H1 (cell line): Measurements from ENCODE around the gene MPPED1.

ENCODE experiments used
- CTCF ChIP-seq, 3 experiments: IDR thresholded peaks; 1 replicate in 2 of 3; 2 replicates in 1 of 3; pipeline versions ENCODE4 v1.5.1 to v1.6.1; 2011; ENCODE audit warnings: low read length in 3 of 3, mild to moderate bottlenecking in 3 of 3, inconsistent platforms in 2 of 3, low read depth in 1 of 3, moderate library complexity in 1 of 3; ENCODE audit not compliant: insufficient read depth in 1 of 3; ENCODE audit errors: control extremely low read depth in 1 of 3
- E2F6 ChIP-seq: IDR thresholded peaks from 2 replicates; pipeline ENCODE4 v1.6.1; 2012; ENCODE audit warnings: inconsistent platforms
- EP300 ChIP-seq, 2 experiments: IDR thresholded peaks; 1 replicate in 1 of 2; 2 replicates in 1 of 2; pipeline ENCODE4 v1.6.1; 2011 to 2012; ENCODE audit warnings: low read depth in 2 of 2, low read length in 2 of 2, mild to moderate bottlenecking in 2 of 2, borderline replicate concordance in 1 of 2, inconsistent platforms in 1 of 2, moderate library complexity in 1 of 2
- EZH2 ChIP-seq: fragments of 200-600 bp; sonication (generic); IDR thresholded peaks from 2 replicates; pipeline ENCODE4 v1.7.1; 2012; ENCODE audit warnings: low read depth, mild to moderate bottlenecking, moderate library complexity, low read length, inconsistent platforms; ENCODE audit not compliant: severe bottlenecking
- JUN ChIP-seq: IDR thresholded peaks from 2 replicates; pipeline ENCODE4 v1.6.1; 2011; ENCODE audit warnings: low read depth, mild to moderate bottlenecking, improper control_type of control experiment, low read length
- KDM5A ChIP-seq: fragments of 200-600 bp; IDR thresholded peaks from 2 replicates; pipeline ENCODE4 v1.7.1; 2012; ENCODE audit warnings: mild to moderate bottlenecking, low read length, inconsistent platforms, mixed read lengths
- POLR2A ChIP-seq, 2 experiments: IDR thresholded peaks; 1 replicate in 1 of 2; 2 replicates in 1 of 2; pipeline ENCODE4 v1.6.1; 2011; ENCODE audit warnings: low read depth in 2 of 2, low read length in 2 of 2, mild to moderate bottlenecking in 2 of 2; ENCODE audit errors: control extremely low read depth in 1 of 2
- POLR2AphosphoS5 ChIP-seq: IDR thresholded peaks from 2 replicates; pipeline ENCODE4 v1.6.1; 2011; ENCODE audit warnings: low read depth, low read length
- TAF1 ChIP-seq: IDR thresholded peaks from 2 replicates; pipeline ENCODE4 v1.6.1; 2011; ENCODE audit warnings: mild to moderate bottlenecking, low read depth, low read length
- TEAD4 ChIP-seq: IDR thresholded peaks from 2 replicates; pipeline ENCODE4 v1.6.1; 2012; ENCODE audit warnings: low read depth, low read length, inconsistent platforms, mixed read lengths
- YY1 ChIP-seq: IDR thresholded peaks from 2 replicates; pipeline ENCODE4 v1.6.1; 2011; ENCODE audit warnings: low read depth, mild to moderate bottlenecking, low read length

GRCh38 chr22:43543522-43544288, 131.9 kb downstream of the MPPED1 start:
- no peak for TF ChIP-seq CTCF (IDR thresholded peaks at IDR 0.05; ENCODE audit: control extremely low read depth in 1 of 3, insufficient read depth in 1 of 3, low read depth in 1 of 3, low read length in 3 of 3)
- no peak for TF ChIP-seq POLR2A (IDR thresholded peaks at IDR 0.05; ENCODE audit: control extremely low read depth in 1 of 2, low read depth in 2 of 2, low read length in 2 of 2)
- TF ChIP-seq KDM5A = no peak
- TF ChIP-seq E2F6 = no peak
- TF ChIP-seq YY1 = no peak
- TF ChIP-seq TEAD4 = no peak
- no peak for TF ChIP-seq JUN
- TF ChIP-seq TAF1 = no peak
- no peak for TF ChIP-seq POLR2AphosphoS5
- no peak for TF ChIP-seq EZH2
- no peak for TF ChIP-seq EP300 (IDR thresholded peaks at IDR 0.05; ENCODE audit: borderline replicate concordance in 1 of 2, low read depth in 2 of 2, low read length in 2 of 2)
